Stomach (tissue), 9 donors: Measurements from ENCODE around the gene EHD1. TPM values are rescaled to one million over a fixed set of nuclear protein-coding genes. Genes with fewer than 3 reads are reported as not detected.
A peak's percentile ranks its signal among the peaks of the same experiment; 100 is the strongest.

Source experiments
- DNase-seq, 2 donors: peaks; one replicate each; pipeline versions ENCODE4 v3.0.0 to v3.0.0-alpha.2; 2013 to 2019
- H3K27ac ChIP-seq, 5 donors: fragments of 200-600 bp in 4 of 5; sonication (generic) in 4 of 5; one replicate each; pipeline ENCODE4 v1.5.1; 2013 to 2019; ENCODE audit warnings: mild to moderate bottlenecking in 1 of 5, moderate library complexity in 1 of 5
- H3K27me3 ChIP-seq, 3 donors: fragments of 200-600 bp; sonication (generic); one replicate each; pipeline ENCODE4 v1.5.1; 2017 to 2019; ENCODE audit warnings: mixed run types in 1 of 3
- H3K36me3 ChIP-seq, 4 donors: fragments of 200-600 bp; sonication (generic); 1 replicate in 3 of 4; 2 replicates in 1 of 4; pipeline ENCODE4 v1.5.1; 2016 to 2019
- H3K4me1 ChIP-seq, 4 donors: fragments of 200-600 bp; sonication (generic); one replicate each; pipeline ENCODE4 v1.5.1; 2016 to 2019
- H3K4me3 ChIP-seq, 4 donors: fragments of 200-600 bp; sonication (generic) in 3 of 4; one replicate each; pipeline ENCODE4 v1.5.1; 2016 to 2019; ENCODE audit warnings: mild to moderate bottlenecking in 1 of 4
- H3K9me3 ChIP-seq, 4 donors: fragments of 200-600 bp; sonication (generic); one replicate each; pipeline ENCODE4 v1.5.1; 2016 to 2019
- EP300 ChIP-seq: sonication (generic); formaldehyde crosslinking; IDR thresholded peaks from one replicate; pipeline ENCODE4 v1.6.1; 2017; ENCODE audit warnings: antibody characterized with exemption
- POLR2A ChIP-seq, 4 donors: fragments of 450-650 bp; IDR thresholded peaks; one replicate each; pipeline ENCODE4 v1.6.1; 2016; ENCODE audit warnings: antibody characterized with exemption in 4 of 4, control low read depth in 2 of 4, mild to moderate bottlenecking in 1 of 4, moderate library complexity in 1 of 4
- POLR2AphosphoS5 ChIP-seq, 3 donors: sonication (generic); formaldehyde crosslinking; IDR thresholded peaks; one replicate each; pipeline ENCODE4 v1.6.1; 2016; ENCODE audit warnings: antibody characterized with exemption in 3 of 3
- WGBS, 5 donors: extraction: QIAGEN DNeasy Blood & Tissue Kit in 3 of 5; methylation state at CpG; one replicate each; pipeline versions ENCODE4 v1.1.5 to v1.1.7; 2013 to 2018; 5-methylcytosine and 5-hydroxymethylcytosine counted together
- intact Hi-C: fragments of 100-400 bp; cut with DNase I; formaldehyde crosslinking; loops from one replicate; pipeline ENCODE4 v1.15.1; 2023; ENCODE audit warnings: low total_unique reads
- polyA plus RNA-seq, 3 donors: library from polyadenylated mRNA; stranded (reverse); fragments of 200-250 nt; gene quantifications; one replicate each; pipeline ENCODE4 v1.2.3, GENCODE V29; 2013
- total RNA-seq, 5 donors: library from RNA; depleted of rRNA; stranded (reverse); fragments of >200 nt; gene quantifications; one replicate each; pipeline versions ENCODE4 v1.1.0 to v1.2.3, GENCODE V29; 2014 to 2016
- TF ChIP-seq, protein P1 (sequence below), 7 experiments: fragments of 450-650 bp in 4 of 7; fragments of 200-600 bp in 3 of 7; sonication (generic) in 3 of 7; IDR thresholded peaks; one replicate each; pipeline ENCODE4 v1.5.1; 2016 to 2019; ENCODE audit warnings: antibody characterized with exemption in 7 of 7, control low read depth in 2 of 7, mild to moderate bottlenecking in 1 of 7
- donor health status: healthy with polysubstance abuse.
- donor health status: Bipolar disorder and iron deficiency.
- donor health status: healthy.

The EHD1 gene
- total and polyA plus RNA-seq, 8 donors: 17.9 to 160 (median 37.5) TPM

DNA sequence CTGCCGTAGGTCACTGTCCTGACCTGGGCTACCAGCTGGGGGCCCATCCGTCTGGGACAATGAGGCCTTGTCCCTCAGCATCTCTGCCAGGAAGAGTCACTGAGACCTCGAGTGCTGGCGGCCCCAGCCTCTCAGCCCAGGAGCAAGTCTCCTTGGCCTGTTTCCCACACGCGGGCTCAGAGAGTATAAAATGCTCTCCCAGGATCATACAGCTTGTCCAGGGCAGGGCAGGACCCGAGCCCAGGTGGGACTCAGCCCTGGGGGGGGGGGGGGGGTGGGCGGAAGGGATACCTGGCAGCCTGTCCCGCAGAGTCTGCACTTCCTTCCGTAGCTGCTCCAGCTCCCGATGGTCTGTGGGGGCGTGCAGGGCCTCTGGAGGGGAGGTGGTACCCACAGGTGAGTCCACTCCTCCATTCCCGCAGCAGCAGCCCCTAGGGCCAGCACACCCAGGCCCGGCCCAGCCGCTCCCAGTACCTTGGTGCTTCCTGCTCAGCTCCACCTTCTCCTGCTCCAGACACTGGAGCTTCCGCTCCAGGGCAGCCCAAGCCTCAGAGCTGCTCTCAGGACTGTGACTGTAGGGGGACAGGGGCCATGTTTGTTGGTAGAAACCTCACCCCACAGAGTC lies 41.9 kb downstream of the EHD1 start:
- DNase-seq: no peak
- TF ChIP-seq EP300: no peak
- TF ChIP-seq, protein P1, sequence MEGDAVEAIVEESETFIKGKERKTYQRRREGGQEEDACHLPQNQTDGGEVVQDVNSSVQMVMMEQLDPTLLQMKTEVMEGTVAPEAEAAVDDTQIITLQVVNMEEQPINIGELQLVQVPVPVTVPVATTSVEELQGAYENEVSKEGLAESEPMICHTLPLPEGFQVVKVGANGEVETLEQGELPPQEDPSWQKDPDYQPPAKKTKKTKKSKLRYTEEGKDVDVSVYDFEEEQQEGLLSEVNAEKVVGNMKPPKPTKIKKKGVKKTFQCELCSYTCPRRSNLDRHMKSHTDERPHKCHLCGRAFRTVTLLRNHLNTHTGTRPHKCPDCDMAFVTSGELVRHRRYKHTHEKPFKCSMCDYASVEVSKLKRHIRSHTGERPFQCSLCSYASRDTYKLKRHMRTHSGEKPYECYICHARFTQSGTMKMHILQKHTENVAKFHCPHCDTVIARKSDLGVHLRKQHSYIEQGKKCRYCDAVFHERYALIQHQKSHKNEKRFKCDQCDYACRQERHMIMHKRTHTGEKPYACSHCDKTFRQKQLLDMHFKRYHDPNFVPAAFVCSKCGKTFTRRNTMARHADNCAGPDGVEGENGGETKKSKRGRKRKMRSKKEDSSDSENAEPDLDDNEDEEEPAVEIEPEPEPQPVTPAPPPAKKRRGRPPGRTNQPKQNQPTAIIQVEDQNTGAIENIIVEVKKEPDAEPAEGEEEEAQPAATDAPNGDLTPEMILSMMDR (IDR thresholded peaks at IDR 0.05): no peak
- Histone ChIP-seq H3K9me3 (no peaks in the 10 kb centered on the region), H3K4me1 (peaks cover 0 to 16% (median 10%) of the 10 kb centered on the region in 4 donors), H3K36me3 (peaks cover 6 to 81% (median 67%) of the 10 kb centered on the region in 4 donors), H3K27ac (no peak overlapping the region), H3K27me3 (no peaks in the 10 kb centered on the region), H3K4me3 (no peak overlapping the region)
- intact Hi-C loops: no loop called here
- WGBS, 5 donors: 77 to 90% (median 84%) methylated on average over 3 to 16 of the region's 16 CpGs

DNA sequence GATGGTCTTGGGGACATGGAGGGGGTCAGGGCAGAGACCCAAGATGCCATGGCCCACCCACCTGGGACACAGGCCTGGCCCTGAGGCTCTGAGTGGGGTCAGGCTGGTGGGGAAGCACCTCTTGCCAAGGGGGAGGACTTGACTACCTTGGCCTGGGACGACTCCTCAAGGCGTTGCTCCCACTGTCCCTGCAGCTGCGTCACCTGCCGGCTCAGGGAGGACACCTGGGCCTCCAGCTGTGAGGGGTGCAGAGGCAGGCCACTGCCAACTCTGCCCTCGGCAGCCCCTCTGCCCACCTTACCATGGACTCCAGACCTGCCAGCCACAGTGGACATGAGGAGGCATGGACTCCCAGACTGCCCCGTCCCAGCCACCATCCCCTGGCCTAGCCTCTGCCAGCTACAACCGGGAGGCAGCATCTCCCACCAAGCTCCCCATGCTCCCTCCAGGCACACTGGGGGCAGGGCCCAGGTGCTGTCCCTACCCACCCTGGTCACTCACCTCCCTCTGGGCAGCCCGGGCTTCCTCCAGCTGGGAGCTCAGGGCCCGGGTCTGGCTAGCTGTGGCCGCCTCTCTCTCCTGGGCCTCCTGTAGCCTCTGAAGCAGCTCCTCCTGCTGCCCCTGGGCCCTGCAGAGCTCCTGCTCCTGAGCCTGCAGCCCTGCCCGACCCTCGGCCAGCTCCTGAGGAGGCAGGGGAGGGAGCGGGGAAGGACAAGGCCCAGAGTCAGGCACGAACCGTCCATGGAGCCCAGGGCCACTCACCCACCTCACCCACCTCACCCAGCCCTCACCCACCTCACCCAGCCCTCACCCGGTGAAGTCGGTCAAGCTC lies 42.6 kb downstream of the EHD1 start:
- intact Hi-C loops: no loop called here
- Histone ChIP-seq H3K9me3 (no peaks in the 10 kb centered on the region), H3K4me1 (peaks cover 0 to 16% (median 9%) of the 10 kb centered on the region in 4 donors), H3K27ac (peak overlapping the region in 4 of 5 donors; percentile 45 to 73 (median 58)), H3K4me3 (no peak overlapping the region), H3K36me3 (peaks cover 6 to 86% (median 73%) of the 10 kb centered on the region in 4 donors), H3K27me3 (no peaks in the 10 kb centered on the region)
- WGBS, 5 donors: 78 to 89% (median 82%) methylated on average over 9 to 17 of the region's 17 CpGs
- no peak for DNase-seq
- TF ChIP-seq POLR2AphosphoS5 (IDR thresholded peaks at IDR 0.05) (no peak), EP300 (no peak), POLR2A (IDR thresholded peaks at IDR 0.05) (no peak)
- TF ChIP-seq, protein P1 (IDR thresholded peaks at IDR 0.05): no peak

DNA sequence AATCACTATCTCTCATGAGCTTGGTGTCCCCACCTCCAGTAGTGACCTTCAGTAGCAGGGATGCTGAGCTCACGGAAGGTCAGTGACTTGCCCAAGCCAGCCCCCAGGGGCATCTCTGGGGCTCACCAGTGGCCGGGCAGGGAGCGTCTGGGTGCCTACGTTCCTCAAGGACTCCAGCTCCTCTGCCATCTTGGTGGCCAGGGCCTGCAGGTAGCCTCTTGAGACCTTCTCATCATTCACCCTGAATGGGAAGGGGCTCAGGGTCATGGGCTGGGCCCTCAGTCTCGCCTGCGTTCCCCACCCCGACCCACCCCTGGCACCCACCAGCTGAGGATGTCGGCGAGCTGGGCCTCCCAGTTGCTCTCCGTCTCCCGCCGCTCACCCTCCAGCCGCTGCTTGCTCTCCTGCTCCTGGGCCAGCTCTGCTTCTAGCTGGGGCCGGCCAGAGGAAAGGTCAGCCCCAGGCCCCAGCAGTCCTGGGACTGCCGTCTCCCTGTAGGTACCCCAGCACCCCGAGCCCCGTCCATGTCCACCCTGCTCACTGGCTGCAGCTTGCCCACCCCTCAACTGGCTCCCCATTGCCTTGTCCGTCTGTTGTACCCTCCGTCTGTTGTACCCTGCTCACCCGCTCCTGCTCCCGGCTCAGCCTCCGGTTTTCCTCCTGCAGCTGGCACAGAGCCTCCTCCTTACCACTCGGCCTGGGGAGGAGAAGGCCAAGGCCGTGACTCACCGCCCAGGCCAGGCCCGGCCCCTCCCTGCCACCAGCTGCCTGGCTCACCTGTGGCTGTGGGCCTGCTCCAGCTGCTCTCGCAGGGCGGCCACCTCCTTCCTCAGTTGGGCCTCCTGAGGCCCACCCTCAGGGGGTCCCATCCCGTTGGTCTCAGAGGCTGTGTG lies 43.5 kb downstream of the EHD1 start:
- no peak overlapping the region for H3K4me3 ChIP-seq
- H3K9me3 ChIP-seq: no peaks in the 10 kb centered on the region
- intact Hi-C loops: no loop called here
- peak overlapping the region in 4 of 5 donors; percentile 45 to 73 (median 58) for H3K27ac ChIP-seq
- no peaks in the 10 kb centered on the region for H3K27me3 ChIP-seq
- WGBS, 5 donors: 61 to 88% (median 74%) methylated on average over 20 to 29 of the region's 29 CpGs
- TF ChIP-seq, protein P1 (IDR thresholded peaks at IDR 0.05): no peak
- peak in 1 of 3 donors; percentile 62 for TF ChIP-seq POLR2AphosphoS5 (IDR thresholded peaks at IDR 0.05)
- peak in 1 of 2 donors; percentile 90 for DNase-seq
- H3K36me3 ChIP-seq: peaks cover 6 to 86% (median 76%) of the 10 kb centered on the region in 4 donors
- peaks cover 0 to 16% (median 9%) of the 10 kb centered on the region in 4 donors for H3K4me1 ChIP-seq
